HCT116 (cell line): ENCODE data around the gene SELL. TPM values are rescaled to one million over a fixed set of nuclear protein-coding genes. Genes with fewer than 3 reads are reported as not detected.

Source experiments
- ATAC-seq: fragments of 200-7000 bp; cut with Tn5 transposase; 2 replicates; pipeline ENCODE4 v1.9.1; 2020; ENCODE audit warnings: mild to moderate bottlenecking, moderate library complexity
- BruUV-seq: library from RNA; stranded (reverse); fragments of 400-500 nt; replicated peaks from 2 replicates; lab custom pipeline; 2021; lab: Mats Ljungman, UMichigan
- CTCF ChIA-PET: fragments of 300-600 bp; sonication (Branson Sonifier 250); formaldehyde crosslinking; loops from one replicate; lab custom pipeline; 2021; ENCODE audit warnings: antibody characterized with exemption; lab: Charles Lee
- POLR2A ChIA-PET: fragments of 300-600, 350-600 bp; sonication (Branson Sonifier 250); formaldehyde crosslinking; loops from one replicate; lab custom pipeline; 2021; ENCODE audit warnings: antibody characterized with exemption; lab: Charles Lee
- RAD21 ChIA-PET, 2 experiments: fragments of 300-600 bp; sonication (Branson Sonifier 250); formaldehyde crosslinking; loops; one replicate each; lab custom pipeline; 2023; ENCODE audit warnings: low total read pairs in 2 of 2; ENCODE audit not compliant: uncharacterized antibody in 2 of 2, unreplicated experiment in 2 of 2, low non-redundant PET in 1 of 2; lab: Charles Lee
- DNase-seq: peaks from one replicate; pipeline ENCODE4 v3.0.0-alpha.2; 2010; ENCODE audit warnings: low read depth, low spot score
- H2AFZ ChIP-seq: fragments of 200-600 bp; shearing (Covaris generic), sonication (generic); 2 replicates; pipeline ENCODE4 v1.6.1; 2017; ENCODE audit warnings: low read depth, mixed run types, mixed read lengths, antibody characterized with exemption, low read length; ENCODE audit not compliant: poor library complexity, severe bottlenecking
- H3K27ac ChIP-seq: 2 replicates; pipeline ENCODE4 v1.5.1; 2012; ENCODE audit warnings: low read depth, low read length
- H3K27me3 ChIP-seq: fragments of 200-600 bp; sonication (generic); 2 replicates; pipeline ENCODE4 v1.6.1; 2016; ENCODE audit warnings: mixed run types, low read length, mixed read lengths; ENCODE audit not compliant: insufficient read depth
- H3K36me3 ChIP-seq, 2 experiments: fragments of 200-500 bp in 1 of 2; fragments of 200-600 bp in 1 of 2; sonication (Bioruptor generic) in 1 of 2; sonication (generic) in 1 of 2; 2 replicates each; pipeline versions ENCODE4 v1.5.1 to v1.6.1; 2014 to 2016; ENCODE audit warnings: low read length in 2 of 2, inconsistent platforms in 1 of 2, mixed read lengths in 1 of 2, mixed run types in 1 of 2; ENCODE audit not compliant: insufficient read depth in 2 of 2, control insufficient read depth in 1 of 2
- H3K4me1 ChIP-seq, 2 experiments: fragments of 200-600 bp in 1 of 2; sonication (generic) in 1 of 2; 2 replicates each; pipeline versions ENCODE4 v1.5.1 to v1.6.1; 2012 to 2017; ENCODE audit warnings: low read length in 2 of 2, inconsistent platforms in 1 of 2, mild to moderate bottlenecking in 1 of 2, mixed read lengths in 1 of 2, mixed run types in 1 of 2, moderate library complexity in 1 of 2; ENCODE audit not compliant: insufficient read depth in 2 of 2, control insufficient read depth in 1 of 2
- H3K4me2 ChIP-seq: fragments of 200-600 bp; sonication (generic); 2 replicates; pipeline ENCODE4 v1.6.1; 2017; ENCODE audit warnings: mixed run types, low read length, mixed read lengths
- H3K4me3 ChIP-seq, 2 experiments: fragments of 200-600 bp in 1 of 2; sonication (generic) in 1 of 2; replicated peaks in 1 of 2; 2 replicates each; pipeline ENCODE4 v1.5.1; 2011 to 2016; ENCODE audit warnings: low read length in 2 of 2, control low read depth in 1 of 2, low read depth in 1 of 2, mild to moderate bottlenecking in 1 of 2, mixed read lengths in 1 of 2, mixed run types in 1 of 2
- H3K79me2 ChIP-seq: fragments of 200-600 bp; sonication (generic); 2 replicates; pipeline ENCODE4 v1.6.1; 2017; ENCODE audit warnings: mild to moderate bottlenecking, mixed run types, low read length, moderate library complexity, mixed read lengths; ENCODE audit not compliant: insufficient read depth
- H3K9ac ChIP-seq: fragments of 200-600 bp; sonication (generic); 2 replicates; pipeline ENCODE4 v1.6.1; 2016; ENCODE audit warnings: low read length, mixed read lengths
- H3K9me2 ChIP-seq: fragments of 200-600 bp; sonication (generic), shearing (Covaris generic); 2 replicates; pipeline ENCODE4 v1.6.1; 2017; ENCODE audit warnings: mixed run types, mild to moderate bottlenecking, moderate library complexity; ENCODE audit not compliant: insufficient read depth
- H3K9me3 ChIP-seq, 2 experiments: fragments of 200-500 bp in 1 of 2; fragments of 200-600 bp in 1 of 2; sonication (Bioruptor generic) in 1 of 2; sonication (generic) in 1 of 2; 2 replicates each; pipeline ENCODE4 v1.6.1; 2014 to 2017; ENCODE audit warnings: low read length in 2 of 2, mixed read lengths in 2 of 2, inconsistent platforms in 1 of 2, low read depth in 1 of 2, mild to moderate bottlenecking in 1 of 2, mixed run types in 1 of 2, moderate library complexity in 1 of 2; ENCODE audit not compliant: control insufficient read depth in 1 of 2, insufficient read depth in 1 of 2
- H4K20me1 ChIP-seq: fragments of 200-600 bp; sonication (generic), shearing (Covaris generic); 2 replicates; pipeline ENCODE4 v1.6.1; 2017; ENCODE audit warnings: mixed run types, mild to moderate bottlenecking, moderate library complexity; ENCODE audit not compliant: insufficient read depth
- CBX3 ChIP-seq: IDR thresholded peaks from 2 replicates; pipeline ENCODE4 v1.6.1; 2012; ENCODE audit warnings: low read depth
- CEBPB ChIP-seq: IDR thresholded peaks from 2 replicates; pipeline ENCODE4 v1.6.1; 2012; ENCODE audit warnings: low read depth
- ELF1 ChIP-seq: IDR thresholded peaks from 2 replicates; pipeline ENCODE4 v1.6.1; 2012; ENCODE audit warnings: low read depth, borderline replicate concordance
- FOSL1 ChIP-seq: IDR thresholded peaks from 2 replicates; pipeline ENCODE4 v1.6.1; 2012; ENCODE audit warnings: low read depth
- JUND ChIP-seq: IDR thresholded peaks from 2 replicates; pipeline ENCODE4 v1.6.1; 2012
- POLR2A ChIP-seq: IDR thresholded peaks from 2 replicates; pipeline ENCODE4 v1.7.0; 2011; ENCODE audit warnings: borderline replicate concordance; ENCODE audit not compliant: insufficient read depth, insufficient read length; ENCODE audit errors: extremely low read depth
- POLR2AphosphoS5 ChIP-seq: IDR thresholded peaks from 2 replicates; pipeline ENCODE4 v1.6.1; 2011; ENCODE audit warnings: mild to moderate bottlenecking, low read depth, low read length, moderate library complexity
- SRF ChIP-seq: IDR thresholded peaks from 2 replicates; pipeline ENCODE4 v1.6.1; 2012; ENCODE audit warnings: low read depth
- TCF7L2 ChIP-seq: IDR thresholded peaks from 2 replicates; pipeline ENCODE4 v1.7.0; 2011; ENCODE audit warnings: borderline replicate concordance, inconsistent platforms; ENCODE audit not compliant: insufficient read depth, insufficient read length; ENCODE audit errors: extremely low read depth
- ZNF274 ChIP-seq: fragments of 200-500 bp; sonication (Bioruptor generic); IDR thresholded peaks from 2 replicates; pipeline ENCODE4 v1.6.1; 2014; ENCODE audit warnings: mild to moderate bottlenecking, low read depth, low read length, inconsistent platforms
- intact Hi-C: fragments of 100-400 bp; cut with micrococcal nuclease; formaldehyde crosslinking; loops from 2 replicates; pipeline ENCODE4 v1.10.0; 2022
- total RNA-seq: library from RNA; stranded (reverse); gene quantifications from one replicate; pipeline ENCODE4 v1.2.1, GENCODE V29; 2021; ENCODE audit not compliant: unreplicated experiment
- TF ChIP-seq, protein P1 (sequence below): IDR thresholded peaks from 2 replicates; pipeline ENCODE4 v1.6.1; 2012
- TF ChIP-seq, protein P2 (sequence below): IDR thresholded peaks from 2 replicates; pipeline ENCODE4 v1.6.1; 2011; ENCODE audit warnings: mild to moderate bottlenecking, low read length, moderate library complexity; ENCODE audit not compliant: insufficient replicate concordance; ENCODE audit errors: extremely low read depth
- TF ChIP-seq, protein P3 (sequence below), 3 experiments: fragments of 200-600 bp in 1 of 3; sonication (generic) in 1 of 3; IDR thresholded peaks in 2 of 3; conservative IDR thresholded peaks in 1 of 3; 2 replicates each; pipeline ENCODE4 v1.5.1; 2012 to 2017; ENCODE audit warnings: low read depth in 2 of 3, low read length in 2 of 3, antibody characterized with exemption in 1 of 3, borderline replicate concordance in 1 of 3, control low read depth in 1 of 3, mild to moderate bottlenecking in 1 of 3, mixed read lengths in 1 of 3, mixed run types in 1 of 3, moderate library complexity in 1 of 3; ENCODE audit not compliant: insufficient read depth in 1 of 3

The SELL gene
- total RNA-seq, 1 experiment from 2014 or later = 4.1 TPM

DNA sequence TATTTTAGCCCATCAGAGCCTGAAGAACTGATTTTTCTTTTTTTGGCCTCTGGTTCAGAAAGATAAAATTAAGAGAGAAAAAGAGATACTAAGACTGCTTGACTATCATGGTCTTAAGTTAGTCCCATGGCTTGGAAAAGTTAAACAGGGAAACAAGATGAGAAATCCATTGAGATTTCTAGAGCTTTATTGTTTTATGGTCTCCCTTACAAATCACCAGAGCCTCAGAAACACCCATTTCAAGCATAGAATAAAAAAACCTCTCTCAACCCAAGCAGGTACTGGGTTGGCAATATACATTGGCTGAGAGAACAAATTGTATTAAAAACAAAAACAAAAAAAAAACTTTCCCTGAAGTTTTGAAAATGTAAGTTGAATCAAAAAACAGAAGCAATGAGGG, 18.6 kb upstream of the SELL start:
- Histone ChIP-seq H3K4me1 (no peaks in the 10 kb centered on the region), H3K9ac (no peak overlapping the region), H3K27me3 (no peaks in the 10 kb centered on the region), H3K4me3 (no peak overlapping the region), H3K9me3 (no peaks in the 10 kb centered on the region), H3K27ac (no peak overlapping the region), H3K9me2 (no peaks in the 10 kb centered on the region), H4K20me1 (no peaks in the 10 kb centered on the region), H3K36me3 (no peaks in the 10 kb centered on the region), H3K4me2 (no peak overlapping the region), H2AFZ (no peak overlapping the region), H3K79me2 (no peaks in the 10 kb centered on the region)
- ChIA-PET POLR2A (no interaction called here), RAD21 (no interaction called here), CTCF (interaction anchor here (1.4 kb wide), 1 partner anchor 18 kb away, joined by 4 read pairs; no protein-coding TSS in a partner anchor)
- TF ChIP-seq CEBPB = no peak
- TF ChIP-seq, protein P1, sequence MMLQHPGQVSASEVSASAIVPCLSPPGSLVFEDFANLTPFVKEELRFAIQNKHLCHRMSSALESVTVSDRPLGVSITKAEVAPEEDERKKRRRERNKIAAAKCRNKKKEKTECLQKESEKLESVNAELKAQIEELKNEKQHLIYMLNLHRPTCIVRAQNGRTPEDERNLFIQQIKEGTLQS = no peak
- TF ChIP-seq ZNF274 = no peak
- TF ChIP-seq CBX3 = no peak
- TF ChIP-seq POLR2AphosphoS5 = no peak
- TF ChIP-seq, protein P2, sequence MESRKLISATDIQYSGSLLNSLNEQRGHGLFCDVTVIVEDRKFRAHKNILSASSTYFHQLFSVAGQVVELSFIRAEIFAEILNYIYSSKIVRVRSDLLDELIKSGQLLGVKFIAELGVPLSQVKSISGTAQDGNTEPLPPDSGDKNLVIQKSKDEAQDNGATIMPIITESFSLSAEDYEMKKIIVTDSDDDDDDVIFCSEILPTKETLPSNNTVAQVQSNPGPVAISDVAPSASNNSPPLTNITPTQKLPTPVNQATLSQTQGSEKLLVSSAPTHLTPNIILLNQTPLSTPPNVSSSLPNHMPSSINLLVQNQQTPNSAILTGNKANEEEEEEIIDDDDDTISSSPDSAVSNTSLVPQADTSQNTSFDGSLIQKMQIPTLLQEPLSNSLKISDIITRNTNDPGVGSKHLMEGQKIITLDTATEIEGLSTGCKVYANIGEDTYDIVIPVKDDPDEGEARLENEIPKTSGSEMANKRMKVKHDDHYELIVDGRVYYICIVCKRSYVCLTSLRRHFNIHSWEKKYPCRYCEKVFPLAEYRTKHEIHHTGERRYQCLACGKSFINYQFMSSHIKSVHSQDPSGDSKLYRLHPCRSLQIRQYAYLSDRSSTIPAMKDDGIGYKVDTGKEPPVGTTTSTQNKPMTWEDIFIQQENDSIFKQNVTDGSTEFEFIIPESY = no peak
- TF ChIP-seq SRF = no peak
- no peak for TF ChIP-seq JUND
- TF ChIP-seq FOSL1 = no peak
- TF ChIP-seq, protein P3, sequence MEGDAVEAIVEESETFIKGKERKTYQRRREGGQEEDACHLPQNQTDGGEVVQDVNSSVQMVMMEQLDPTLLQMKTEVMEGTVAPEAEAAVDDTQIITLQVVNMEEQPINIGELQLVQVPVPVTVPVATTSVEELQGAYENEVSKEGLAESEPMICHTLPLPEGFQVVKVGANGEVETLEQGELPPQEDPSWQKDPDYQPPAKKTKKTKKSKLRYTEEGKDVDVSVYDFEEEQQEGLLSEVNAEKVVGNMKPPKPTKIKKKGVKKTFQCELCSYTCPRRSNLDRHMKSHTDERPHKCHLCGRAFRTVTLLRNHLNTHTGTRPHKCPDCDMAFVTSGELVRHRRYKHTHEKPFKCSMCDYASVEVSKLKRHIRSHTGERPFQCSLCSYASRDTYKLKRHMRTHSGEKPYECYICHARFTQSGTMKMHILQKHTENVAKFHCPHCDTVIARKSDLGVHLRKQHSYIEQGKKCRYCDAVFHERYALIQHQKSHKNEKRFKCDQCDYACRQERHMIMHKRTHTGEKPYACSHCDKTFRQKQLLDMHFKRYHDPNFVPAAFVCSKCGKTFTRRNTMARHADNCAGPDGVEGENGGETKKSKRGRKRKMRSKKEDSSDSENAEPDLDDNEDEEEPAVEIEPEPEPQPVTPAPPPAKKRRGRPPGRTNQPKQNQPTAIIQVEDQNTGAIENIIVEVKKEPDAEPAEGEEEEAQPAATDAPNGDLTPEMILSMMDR (IDR thresholded peaks at IDR 0.05 in 2 of 3, conservative IDR thresholded peaks at IDR 0.05 in 1 of 3; ENCODE audit: borderline replicate concordance in 1 of 3, insufficient read depth in 1 of 3, low read depth in 2 of 3, low read length in 2 of 3) = no peak
- no peak for TF ChIP-seq POLR2A
- TF ChIP-seq TCF7L2 = no peak
- no peak for TF ChIP-seq ELF1
- ATAC-seq (no peak), DNase-seq (no peak)
- BruUV-seq = no TSS peak
- intact Hi-C loops = no loop called here
